Measurements from ENCODE around the gene MBLAC1. TPM values are rescaled to one million over a fixed set of nuclear protein-coding genes. Genes with fewer than 3 reads are reported as not detected.
A peak's percentile ranks its signal among the peaks of the same experiment; 100 is the strongest.

Gene MBLAC1
- total RNA-seq, 1 experiment from 2014 or later, result 3.2 TPM

DNA sequence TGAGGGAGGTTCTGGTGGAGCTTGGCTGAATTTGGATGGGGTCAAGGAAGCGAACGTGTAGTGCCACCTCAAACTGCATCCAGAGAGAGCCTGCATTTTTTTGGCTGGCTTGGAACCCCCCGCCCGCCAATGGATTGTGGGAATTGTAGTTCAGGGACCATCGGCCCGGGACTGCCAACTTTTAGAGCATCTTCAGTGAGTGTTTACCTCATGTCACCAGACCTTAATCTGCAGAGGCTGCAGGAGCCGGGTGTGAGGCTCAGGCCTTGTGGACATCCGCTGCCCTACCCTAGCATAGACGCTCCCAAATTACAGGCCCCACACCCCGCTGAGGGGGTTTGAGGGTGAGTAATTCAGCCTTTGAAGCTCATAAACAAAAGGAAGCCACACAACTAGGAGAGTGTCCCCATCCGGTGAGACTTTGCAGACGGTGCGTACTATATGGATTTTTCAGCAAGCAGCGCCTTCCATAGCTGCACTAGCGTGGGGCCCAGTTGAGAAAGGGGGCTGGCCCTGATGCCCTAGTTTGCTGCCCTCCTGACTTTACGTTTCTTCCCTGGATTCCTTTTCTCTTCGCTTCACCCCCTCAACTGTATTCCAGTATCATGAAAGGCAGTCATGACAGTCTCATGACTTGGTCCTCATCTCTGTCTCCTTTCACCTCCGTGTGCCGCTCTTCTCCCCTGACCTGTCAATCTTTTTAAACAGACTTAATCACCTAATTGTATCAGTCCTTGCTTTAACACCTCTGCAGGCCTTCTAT lies 6.6 kb upstream of the MBLAC1 start:
- Mint-ChIP-seq H3K36me3 (ENCODE audit: insufficient read depth, unreplicated experiment) (peaks cover 26% of the 10 kb centered on the region), H3K27me3 (ENCODE audit: insufficient read depth, unreplicated experiment) (no peaks in the 10 kb centered on the region)
- TF ChIP-seq CTCF (IDR thresholded peaks at IDR 0.05; ENCODE audit: insufficient read depth in 1 of 2, low read depth in 1 of 2, low read length in 1 of 2, severe bottlenecking in 1 of 2, unreplicated experiment in 1 of 2), result no peak

DNA sequence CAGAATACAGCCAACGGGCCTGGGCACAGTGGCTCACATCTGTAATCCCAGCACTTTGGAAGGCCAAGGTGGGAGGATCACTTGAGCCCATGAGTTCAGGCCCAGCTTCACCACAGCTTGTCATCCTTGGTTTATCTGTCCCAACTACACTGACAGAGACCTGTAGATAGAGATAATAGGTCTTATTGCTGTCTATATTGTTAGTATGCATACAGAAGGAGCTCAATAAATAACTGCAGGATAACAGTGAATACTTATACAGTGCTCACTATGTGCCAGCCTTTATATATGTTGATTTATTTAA lies 6.1 kb upstream of the MBLAC1 start:
- DNase-seq, result no peak
- BruUV-seq (replicated peaks), result no TSS peak
- TF ChIP-seq CTCF (IDR thresholded peaks at IDR 0.05; ENCODE audit: insufficient read depth in 1 of 2, low read depth in 1 of 2, low read length in 1 of 2, severe bottlenecking in 1 of 2, unreplicated experiment in 1 of 2), result no peak
- peaks cover 20% of the 10 kb centered on the region for H3K4me1 ChIP-seq
- Mint-ChIP-seq H3K9me3 (ENCODE audit: unreplicated experiment) (peaks cover 9% of the 10 kb centered on the region), H3K4me3 (ENCODE audit: unreplicated experiment) (peak overlapping the region; percentile 100), H3K27ac (ENCODE audit: unreplicated experiment) (no peak overlapping the region), H3K27me3 (ENCODE audit: insufficient read depth, unreplicated experiment) (no peaks in the 10 kb centered on the region), H3K4me1 (ENCODE audit: low read depth, unreplicated experiment) (peaks cover 32% of the 10 kb centered on the region), H3K36me3 (ENCODE audit: insufficient read depth, unreplicated experiment) (peaks cover 25% of the 10 kb centered on the region)
- ChIA-PET CTCF (no interaction called here), POLR2A (no interaction called here)
- H3K4me3 ChIP-seq (ENCODE audit: low read depth, low read length), result no peak overlapping the region
- intact Hi-C loops (cut with micrococcal nuclease; ENCODE audit: unreplicated experiment), result no loop called here
- no peaks in the 10 kb centered on the region for H3K9me3 ChIP-seq
- H3K36me3 ChIP-seq (ENCODE audit: control insufficient read depth, insufficient read depth, low read length), result no peaks in the 10 kb centered on the region
- H3K27me3 ChIP-seq (replicated peaks; ENCODE audit: control insufficient read depth, insufficient read depth, low read length), result no peaks in the 10 kb centered on the region

More for the DNA sequence above, 6.6 kb upstream of the MBLAC1 start:
- CTCF ChIA-PET, result no interaction called here
- Histone ChIP-seq H3K36me3 (ENCODE audit: control insufficient read depth, insufficient read depth, low read length) (no peaks in the 10 kb centered on the region), H3K9me3 (no peaks in the 10 kb centered on the region), H3K27me3 (replicated peaks; ENCODE audit: control insufficient read depth, insufficient read depth, low read length) (no peaks in the 10 kb centered on the region), H3K4me1 (peaks cover 15% of the 10 kb centered on the region), H3K4me3 (ENCODE audit: low read depth, low read length) (peak overlapping the region; percentile 65)
- intact Hi-C loops (cut with micrococcal nuclease; ENCODE audit: unreplicated experiment), result loop anchor here (1.0 kb wide), 1 partner anchor 7 kb away; no protein-coding TSS in a partner anchor
- H3K4me1 Mint-ChIP-seq (ENCODE audit: low read depth, unreplicated experiment), result peaks cover 27% of the 10 kb centered on the region
- H3K27ac Mint-ChIP-seq (ENCODE audit: unreplicated experiment), result peak overlapping the region; percentile 100
- H3K9me3 Mint-ChIP-seq (ENCODE audit: unreplicated experiment), result peaks cover 9% of the 10 kb centered on the region
- POLR2A ChIA-PET, result no interaction called here
- BruUV-seq (replicated peaks), result TSS peak; percentile 83
- peak; percentile 65 to 74 for DNase-seq
- H3K4me3 Mint-ChIP-seq (ENCODE audit: unreplicated experiment), result peak overlapping the region; percentile 100

DNA sequence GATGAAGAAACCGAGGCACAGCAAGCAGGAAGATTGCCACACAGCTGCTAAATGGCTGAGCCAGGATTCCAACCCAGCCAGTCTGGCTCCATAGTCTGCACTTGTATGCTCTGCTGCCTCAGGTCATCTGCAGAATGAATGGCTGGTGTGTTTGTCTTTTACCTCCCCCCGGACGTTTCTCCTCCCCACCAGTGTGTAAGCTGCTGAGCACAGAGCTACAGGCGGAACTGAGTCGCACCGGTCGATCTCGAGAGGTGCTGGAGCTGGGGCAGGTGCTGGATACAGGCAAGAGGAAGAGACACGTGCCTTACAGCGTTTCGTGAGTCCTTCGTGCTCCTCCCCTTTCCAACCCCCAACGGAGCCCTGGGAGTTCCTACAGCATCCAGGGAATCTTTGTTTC lies 4.7 kb upstream of the MBLAC1 start:
- no TSS peak for BruUV-seq (replicated peaks)

More for the DNA sequence above, 4.7 kb upstream of the MBLAC1 start:
- Mint-ChIP-seq H3K27ac (ENCODE audit: unreplicated experiment) (no peak overlapping the region), H3K27me3 (ENCODE audit: insufficient read depth, unreplicated experiment) (no peaks in the 10 kb centered on the region), H3K9me3 (ENCODE audit: unreplicated experiment) (no peaks in the 10 kb centered on the region), H3K4me1 (ENCODE audit: low read depth, unreplicated experiment) (peaks cover 22% of the 10 kb centered on the region), H3K4me3 (ENCODE audit: unreplicated experiment) (no peak overlapping the region), H3K36me3 (ENCODE audit: insufficient read depth, unreplicated experiment) (peaks cover 33% of the 10 kb centered on the region)
- Histone ChIP-seq H3K4me3 (ENCODE audit: low read depth, low read length) (no peak overlapping the region), H3K9me3 (no peaks in the 10 kb centered on the region), H3K36me3 (ENCODE audit: control insufficient read depth, insufficient read depth, low read length) (no peaks in the 10 kb centered on the region), H3K4me1 (peaks cover 19% of the 10 kb centered on the region), H3K27me3 (replicated peaks; ENCODE audit: control insufficient read depth, insufficient read depth, low read length) (no peaks in the 10 kb centered on the region)
- intact Hi-C loops (cut with micrococcal nuclease; ENCODE audit: unreplicated experiment), result no loop called here
- no peak for DNase-seq
- POLR2A ChIA-PET, result no interaction called here
- CTCF ChIA-PET, result no interaction called here
- no peak for TF ChIP-seq CTCF (IDR thresholded peaks at IDR 0.05; ENCODE audit: insufficient read depth in 1 of 2, low read depth in 1 of 2, low read length in 1 of 2, severe bottlenecking in 1 of 2, unreplicated experiment in 1 of 2)
